ENCODE data around the gene ANP32A.

ANP32A gene

DNA sequence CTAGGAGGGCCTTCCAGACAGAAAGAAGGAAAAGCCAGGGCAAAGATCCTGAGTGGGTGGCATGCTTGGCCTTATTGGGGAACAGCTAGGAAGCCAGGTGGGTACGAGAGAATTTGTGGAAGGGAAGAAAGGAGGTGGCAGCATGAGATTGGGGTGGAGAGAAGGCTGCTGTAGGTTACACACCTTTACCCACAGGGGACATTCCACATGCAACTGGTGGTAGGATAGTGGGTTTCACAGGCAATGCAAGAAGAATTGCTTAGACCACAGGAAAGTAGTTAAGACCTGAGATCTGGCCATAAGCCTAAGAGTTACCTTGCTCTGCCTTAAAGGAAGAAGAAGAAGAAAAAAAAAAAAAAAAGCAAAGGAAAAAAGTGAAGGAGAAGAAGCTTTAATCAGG is 19.8 kb downstream of the ANP32A start:
- in situ Hi-C loops (cut with MboI; ENCODE audit: low sequenced_read_pairs) = no loop called here

DNA sequence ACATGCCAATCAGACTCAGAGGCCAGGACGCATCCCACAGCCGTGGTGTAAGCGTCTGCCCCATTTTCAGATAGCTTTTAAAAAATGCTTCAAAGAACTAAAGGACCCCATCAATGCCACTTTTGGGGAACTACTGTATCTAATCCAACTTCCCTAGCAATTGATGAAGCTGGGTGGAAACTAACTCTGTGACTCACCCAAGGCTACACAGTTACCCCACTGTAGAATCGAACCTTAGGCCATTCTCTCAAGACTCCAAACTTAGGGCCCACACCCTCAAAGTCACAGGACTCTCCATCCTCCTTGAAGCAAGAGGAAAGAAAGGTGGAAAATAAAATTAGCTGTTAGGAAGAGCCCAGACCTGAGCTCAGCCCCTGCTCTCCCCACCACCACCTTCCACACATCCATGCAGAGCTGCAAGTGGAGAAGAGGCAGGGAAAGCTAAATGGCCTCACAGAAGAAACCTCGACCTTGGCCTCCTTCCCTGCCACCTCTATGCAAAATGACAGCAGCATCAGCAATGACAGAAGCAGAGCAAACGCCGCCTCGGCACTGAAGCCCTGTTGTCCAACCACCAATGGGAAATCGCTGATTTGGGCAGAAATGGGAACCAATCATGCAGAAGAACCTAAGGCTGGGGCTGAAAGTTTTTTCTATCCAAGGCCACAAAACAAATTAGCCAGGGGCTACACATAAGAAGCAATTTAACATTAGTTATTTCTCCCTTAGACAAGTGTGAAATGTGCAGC is 22.2 kb downstream of the ANP32A start:
- in situ Hi-C loops (cut with MboI; ENCODE audit: low sequenced_read_pairs) = no loop called here

DNA sequence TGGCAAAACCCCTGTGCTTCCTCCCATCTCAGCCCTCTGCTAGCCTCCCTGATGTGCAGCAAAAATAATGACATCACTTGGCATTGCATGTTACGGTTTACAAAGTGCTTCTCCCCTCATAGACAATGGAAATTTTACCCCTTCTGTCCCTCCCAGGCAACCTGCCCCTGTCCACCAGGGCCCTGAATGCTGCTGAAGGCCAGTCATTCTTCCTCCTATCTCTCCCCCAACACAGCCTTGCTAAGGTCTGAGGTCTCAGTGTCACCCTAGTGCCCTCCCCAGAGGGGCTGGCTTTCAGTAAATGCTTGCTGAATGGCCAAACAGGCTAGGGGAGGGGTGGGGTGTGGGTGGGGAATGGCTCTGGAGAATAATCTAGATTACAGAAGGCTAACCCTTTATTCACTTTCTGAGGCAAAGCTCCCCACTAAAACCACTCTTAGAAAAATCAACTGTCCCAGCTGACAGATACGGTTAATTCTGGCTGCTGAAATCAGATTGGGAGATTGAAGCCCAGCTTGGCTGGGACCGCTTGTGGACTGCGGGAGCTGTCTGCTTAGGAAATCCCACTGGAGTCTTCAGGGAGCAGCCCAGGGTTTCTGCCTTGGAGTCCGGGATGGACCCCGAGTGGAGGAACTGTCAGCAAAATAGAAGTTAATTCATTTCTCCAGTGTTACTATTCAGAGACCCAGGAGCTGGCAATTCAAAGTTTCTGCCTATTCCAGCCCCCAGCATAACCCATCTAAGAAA is 22.9 kb downstream of the ANP32A start:
- in situ Hi-C loops (cut with MboI; ENCODE audit: low sequenced_read_pairs) = no loop called here

DNA sequence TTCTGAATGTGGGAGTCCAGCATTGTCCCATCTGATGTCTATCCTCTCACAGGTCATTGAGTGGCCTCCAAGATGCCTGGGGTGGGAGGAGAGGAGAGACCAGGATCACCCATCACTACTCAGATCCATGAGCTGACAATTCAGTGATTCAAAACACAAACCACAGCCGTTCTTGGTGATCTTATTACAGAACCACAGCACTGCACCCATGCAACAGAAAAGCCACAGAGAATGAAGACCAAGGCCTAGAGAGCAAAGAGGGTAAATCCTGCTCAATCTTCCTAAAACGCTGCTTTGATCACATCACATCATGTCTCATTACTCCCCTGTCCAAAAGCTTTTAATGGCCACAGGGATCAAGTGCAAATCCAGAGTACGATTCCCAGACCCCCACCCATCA is 23.5 kb downstream of the ANP32A start:
- in situ Hi-C loops (cut with MboI; ENCODE audit: low sequenced_read_pairs) = no loop called here

DNA sequence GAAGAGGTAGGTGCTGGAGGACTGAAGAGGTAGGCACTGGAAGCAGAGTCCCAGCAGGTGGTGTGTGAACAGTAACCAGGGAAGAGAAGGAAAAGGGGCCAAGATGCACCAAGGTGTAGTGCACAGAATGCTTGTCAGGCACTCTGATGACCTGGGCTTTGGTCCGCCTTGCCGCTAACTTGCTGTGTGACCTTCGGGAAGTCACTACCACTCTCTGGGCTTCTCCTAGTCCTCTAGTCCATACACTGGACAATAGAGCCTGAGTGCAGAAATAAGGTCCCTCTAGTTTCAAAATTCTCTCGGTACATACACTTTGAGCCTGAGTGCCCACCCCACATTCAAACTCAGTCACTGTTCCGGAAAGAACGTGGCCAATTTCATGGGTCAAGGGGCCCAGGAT is 24.1 kb downstream of the ANP32A start:
- in situ Hi-C loops (cut with MboI; ENCODE audit: low sequenced_read_pairs) = no loop called here

DNA sequence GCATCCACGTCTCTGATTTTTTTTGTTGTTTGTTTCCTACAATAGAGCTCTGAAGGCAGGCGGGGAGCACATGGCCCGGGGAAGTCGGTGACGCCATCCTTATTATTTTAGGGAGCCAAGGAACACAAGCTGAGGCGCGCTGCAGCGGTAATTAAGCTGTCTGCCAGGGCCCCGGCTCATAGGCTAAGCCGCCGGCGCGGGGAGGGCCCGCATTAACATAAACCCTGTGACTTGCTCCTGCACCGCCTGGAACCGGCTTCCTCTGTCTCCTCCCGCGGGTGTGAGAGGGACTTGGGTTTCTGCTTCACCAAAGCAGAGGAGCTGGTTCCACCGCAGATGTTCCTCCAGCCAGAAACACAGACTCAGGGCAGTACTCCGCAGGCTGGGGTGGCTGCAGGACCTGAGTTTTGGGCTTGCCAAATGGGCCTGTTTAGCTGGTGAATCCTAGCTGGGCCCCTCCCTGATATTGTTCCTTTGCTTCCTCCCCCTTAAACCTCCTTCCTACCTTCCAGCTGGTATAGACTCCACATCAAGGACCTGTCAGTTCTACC is 25.3 kb downstream of the ANP32A start:
- in situ Hi-C loops (cut with MboI; ENCODE audit: low sequenced_read_pairs) = no loop called here

DNA sequence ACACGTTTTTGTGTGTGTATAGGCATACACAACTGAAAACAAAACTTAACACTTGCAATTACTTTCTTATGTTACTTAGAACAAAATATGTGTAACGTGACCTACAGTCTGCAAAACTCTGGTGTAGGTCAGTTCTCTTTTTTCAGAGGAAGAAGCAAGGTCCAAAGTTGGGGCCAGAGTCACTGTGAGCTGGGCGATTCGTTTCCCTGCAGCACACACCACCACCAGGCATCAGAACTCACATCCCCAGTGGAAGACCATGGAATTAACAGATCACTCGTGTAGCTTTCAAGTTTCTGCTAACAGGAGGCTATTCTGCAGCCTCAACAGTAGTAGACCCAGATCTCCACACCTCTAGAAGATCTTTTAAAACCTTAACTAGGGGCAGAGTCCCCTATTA is 25.8 kb downstream of the ANP32A start:
- in situ Hi-C loops (cut with MboI; ENCODE audit: low sequenced_read_pairs) = no loop called here

DNA sequence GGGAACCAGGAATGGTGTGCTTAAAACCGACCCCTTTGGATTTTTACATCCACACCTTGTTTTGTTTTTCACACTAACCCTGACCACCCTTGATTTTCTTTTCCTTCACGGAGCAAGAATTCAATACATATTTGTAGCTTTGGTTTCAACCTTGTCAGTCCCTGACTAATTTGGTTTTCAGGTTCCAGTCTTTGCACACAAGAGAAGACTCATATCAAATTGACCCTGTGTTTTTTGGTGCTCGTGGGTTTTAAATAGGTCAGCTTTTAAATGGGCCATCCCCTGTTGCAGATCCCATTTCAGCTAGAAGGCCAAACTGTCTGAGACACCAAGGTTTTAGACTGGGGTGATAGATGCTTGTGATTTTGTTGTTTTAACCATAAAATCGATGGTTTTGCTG is 26.4 kb downstream of the ANP32A start:
- in situ Hi-C loops (cut with MboI; ENCODE audit: low sequenced_read_pairs) = no loop called here

DNA sequence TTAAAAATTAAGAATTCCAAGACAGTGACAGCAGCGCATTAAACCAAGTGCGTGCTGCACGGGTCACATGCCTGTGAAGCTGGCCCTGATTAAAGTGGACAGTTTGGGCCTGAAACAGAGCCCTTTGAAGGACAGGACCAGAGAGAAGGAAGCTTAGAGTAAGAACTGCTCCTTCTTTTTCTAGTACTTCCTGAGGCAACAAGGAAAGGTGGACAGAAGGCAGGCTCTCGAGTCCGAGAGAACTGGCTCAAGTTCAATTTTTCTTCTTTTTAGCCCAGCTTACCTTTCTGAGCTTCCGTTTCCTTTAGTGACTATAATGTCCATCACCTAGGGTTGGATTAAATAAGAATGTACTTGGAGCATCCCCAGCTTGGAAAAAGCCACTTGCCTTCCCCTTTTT is 26.9 kb downstream of the ANP32A start:
- in situ Hi-C loops (cut with MboI; ENCODE audit: low sequenced_read_pairs) = no loop called here

DNA sequence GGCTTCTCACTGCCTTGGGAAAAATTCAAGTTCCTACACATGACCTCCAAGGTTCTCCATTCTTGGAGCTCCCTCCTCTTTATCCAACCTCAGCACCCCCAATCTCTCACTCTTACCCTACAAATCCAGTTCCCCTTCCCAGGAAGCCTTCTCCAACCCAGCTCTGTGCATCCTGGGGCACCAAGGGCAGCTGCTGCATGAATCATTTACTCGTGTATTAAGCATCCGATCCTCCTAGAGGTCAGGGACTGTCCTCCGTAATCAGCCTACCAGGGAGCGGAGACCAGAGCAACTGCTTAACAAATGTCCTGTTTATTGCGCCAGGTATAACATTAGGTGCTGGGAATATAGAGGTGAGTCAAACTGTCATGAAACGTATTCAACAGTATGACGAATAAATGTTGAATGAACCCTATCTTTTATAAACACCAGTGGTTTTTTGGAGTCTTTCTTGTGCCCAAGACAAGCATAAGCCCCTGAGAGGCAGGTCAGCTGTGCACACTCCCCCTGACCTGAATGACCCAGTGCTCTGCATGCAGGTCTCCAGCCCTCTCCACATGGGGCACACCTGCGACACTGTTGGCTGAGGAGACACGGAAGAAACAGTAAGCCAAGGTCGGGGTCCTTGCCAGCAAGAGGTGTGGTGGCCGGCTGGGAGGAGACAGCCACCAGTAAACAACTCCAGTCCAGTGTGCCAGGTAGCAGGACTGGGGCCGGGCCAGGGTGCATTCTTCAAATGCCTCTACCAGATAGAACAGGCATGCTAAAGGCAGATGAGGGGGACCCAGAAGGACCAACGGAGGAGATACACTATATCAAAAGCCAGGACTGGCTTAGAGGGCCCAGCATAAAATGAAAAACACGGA is 27.6 kb downstream of the ANP32A start:
- in situ Hi-C loops (cut with MboI; ENCODE audit: low sequenced_read_pairs) = no loop called here

DNA sequence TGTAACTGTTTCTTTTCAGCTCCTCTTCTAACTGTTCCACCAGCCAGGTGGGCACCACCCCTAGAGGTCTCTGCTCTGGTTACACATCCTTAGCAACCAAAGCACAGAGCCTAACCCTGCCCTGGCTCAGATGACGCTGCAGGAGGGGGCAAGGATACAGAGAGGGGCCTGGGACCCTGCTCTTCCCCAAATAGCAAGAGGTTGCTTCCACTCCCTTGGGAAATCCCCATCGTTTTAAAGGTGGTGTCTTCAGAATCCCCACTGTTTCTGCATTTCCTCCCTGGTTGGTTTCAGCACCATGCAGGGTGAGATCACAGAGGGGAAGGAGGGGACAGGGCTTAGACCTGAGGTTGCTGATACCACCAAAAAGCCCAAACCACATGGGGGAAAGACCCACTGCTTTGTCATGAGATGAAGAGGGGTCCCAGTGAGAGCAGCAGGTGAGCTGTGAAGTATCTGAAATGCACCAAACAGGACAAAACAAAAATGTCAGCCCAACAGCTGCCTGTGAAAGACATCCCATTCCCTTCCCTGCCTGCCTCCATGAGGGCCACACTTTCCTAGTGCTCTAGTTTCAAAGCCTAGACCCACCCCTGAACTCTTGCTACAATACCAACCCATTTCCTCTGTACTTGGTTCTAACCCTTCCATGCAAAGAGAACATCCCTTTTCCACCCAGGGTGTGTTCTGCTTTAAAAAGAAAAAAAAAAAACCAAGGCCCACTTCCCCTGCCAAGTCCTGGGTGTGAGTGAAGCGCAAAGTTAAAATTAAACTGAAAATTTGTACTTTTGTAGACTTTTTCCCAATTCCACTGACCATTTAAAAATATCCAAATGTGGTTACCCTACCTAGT is 29.0 kb downstream of the ANP32A start:
- in situ Hi-C loops (cut with MboI; ENCODE audit: low sequenced_read_pairs) = no loop called here

DNA sequence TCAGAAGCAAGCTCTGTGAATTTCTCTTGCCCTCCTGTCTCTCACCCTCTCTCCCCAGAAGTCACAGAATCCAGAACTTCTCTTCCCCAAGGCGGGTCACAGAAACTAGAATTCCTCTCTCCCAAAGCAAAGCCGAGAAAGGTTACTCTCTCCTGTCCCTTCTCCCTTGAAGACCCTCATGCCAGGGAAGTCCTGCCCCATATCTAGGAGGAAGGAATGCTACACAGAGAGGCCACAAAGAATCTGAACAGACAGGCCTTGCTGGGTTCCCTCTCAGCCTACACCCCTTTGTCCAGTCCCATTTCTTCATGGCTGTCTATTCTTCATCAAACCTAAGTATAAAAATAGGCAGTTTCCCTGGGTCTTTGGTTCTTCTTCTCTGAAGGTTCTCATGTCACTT is 29.8 kb downstream of the ANP32A start:
- in situ Hi-C loops (cut with MboI; ENCODE audit: low sequenced_read_pairs) = no loop called here

DNA sequence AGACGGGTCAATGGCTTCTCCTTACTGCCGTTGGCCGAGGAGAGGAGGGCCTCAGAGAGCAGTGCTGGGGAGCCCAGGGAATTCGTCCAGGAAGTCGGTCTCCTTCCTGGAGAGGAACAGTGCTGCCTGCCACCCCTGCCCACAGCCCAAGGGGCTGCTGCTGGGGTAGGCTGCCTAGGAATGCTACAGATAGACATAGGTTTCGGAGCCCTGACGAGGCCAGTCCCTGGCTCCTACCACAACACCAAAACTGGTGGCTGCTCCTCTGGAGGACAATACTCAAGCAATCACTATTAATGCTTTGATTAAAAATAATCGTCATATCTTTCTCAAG is 30.5 kb downstream of the ANP32A start:
- in situ Hi-C loops (cut with MboI; ENCODE audit: low sequenced_read_pairs) = no loop called here

DNA sequence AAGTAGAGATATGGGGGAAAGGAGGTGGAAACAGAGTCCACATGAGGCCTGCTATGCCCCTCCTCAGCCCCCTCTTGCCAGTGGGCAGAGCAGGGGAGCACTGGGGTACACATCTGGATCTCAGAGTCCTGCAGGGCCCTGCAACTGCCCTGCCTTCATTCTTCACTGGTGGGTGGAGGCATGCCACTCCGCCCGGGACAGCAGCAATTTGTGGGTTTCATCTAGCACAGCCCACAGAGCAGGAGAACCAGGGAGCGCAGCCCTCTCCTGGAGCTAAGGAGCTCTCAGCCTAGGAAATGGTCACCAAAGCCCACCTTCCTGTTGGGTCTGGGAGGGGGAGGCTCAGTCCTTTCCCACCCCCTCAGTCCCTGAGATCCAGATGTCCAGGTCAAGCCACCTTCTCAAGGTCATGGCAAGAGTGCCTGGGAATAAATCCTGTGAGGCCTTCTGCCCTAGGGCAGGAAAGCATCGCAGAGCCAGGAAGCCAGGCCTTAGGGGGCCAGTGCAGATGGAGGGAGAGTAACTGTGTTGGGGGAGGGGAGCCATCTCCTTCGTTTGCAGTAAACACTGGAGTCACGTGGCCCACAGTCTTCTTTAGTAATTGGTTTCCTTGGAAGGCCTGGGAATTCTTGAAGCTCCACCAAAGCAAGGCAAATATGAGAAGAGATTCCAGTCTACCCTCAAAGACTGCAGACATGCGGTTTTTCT is 31.0 kb downstream of the ANP32A start:
- in situ Hi-C loops (cut with MboI; ENCODE audit: low sequenced_read_pairs) = no loop called here

DNA sequence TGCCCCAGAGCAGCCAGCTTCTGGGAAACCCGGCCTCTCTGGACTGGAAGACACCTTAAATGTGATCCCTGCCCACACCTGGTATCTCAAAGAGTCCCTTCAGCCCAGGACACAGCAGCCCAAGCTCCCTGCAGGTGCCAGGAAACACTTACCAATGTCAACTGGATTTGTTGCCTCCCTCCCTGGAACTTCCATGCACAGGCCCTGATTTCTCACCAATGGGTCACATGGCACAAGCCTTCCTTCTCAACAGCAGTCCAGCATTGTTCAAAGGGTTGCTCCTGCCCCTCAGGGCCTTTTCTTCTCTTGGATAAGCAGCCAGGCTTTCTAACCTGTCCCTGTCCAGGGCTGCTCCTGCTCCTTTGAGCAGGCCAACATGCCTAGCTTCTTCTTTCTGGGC is 31.6 kb downstream of the ANP32A start:
- in situ Hi-C loops (cut with MboI; ENCODE audit: low sequenced_read_pairs) = no loop called here

DNA sequence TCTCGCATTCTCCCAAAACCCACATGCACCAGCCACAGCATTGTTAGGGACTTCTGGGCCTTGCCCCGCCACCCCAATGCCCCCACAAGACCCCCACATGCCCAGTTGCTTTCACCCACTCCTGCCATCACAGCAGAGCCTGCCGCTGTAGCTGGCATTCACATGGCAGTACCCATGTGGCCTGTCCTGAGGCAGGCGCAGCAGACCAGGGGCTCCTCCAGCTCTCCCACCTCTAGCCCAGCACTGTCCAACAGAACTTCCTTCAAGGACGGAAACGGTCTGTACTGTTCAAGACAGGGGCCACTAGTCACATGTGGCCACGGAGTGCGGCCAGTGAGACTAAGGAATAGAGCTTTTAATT is 32.5 kb downstream of the ANP32A start:
- in situ Hi-C loops (cut with MboI; ENCODE audit: low sequenced_read_pairs) = no loop called here

DNA sequence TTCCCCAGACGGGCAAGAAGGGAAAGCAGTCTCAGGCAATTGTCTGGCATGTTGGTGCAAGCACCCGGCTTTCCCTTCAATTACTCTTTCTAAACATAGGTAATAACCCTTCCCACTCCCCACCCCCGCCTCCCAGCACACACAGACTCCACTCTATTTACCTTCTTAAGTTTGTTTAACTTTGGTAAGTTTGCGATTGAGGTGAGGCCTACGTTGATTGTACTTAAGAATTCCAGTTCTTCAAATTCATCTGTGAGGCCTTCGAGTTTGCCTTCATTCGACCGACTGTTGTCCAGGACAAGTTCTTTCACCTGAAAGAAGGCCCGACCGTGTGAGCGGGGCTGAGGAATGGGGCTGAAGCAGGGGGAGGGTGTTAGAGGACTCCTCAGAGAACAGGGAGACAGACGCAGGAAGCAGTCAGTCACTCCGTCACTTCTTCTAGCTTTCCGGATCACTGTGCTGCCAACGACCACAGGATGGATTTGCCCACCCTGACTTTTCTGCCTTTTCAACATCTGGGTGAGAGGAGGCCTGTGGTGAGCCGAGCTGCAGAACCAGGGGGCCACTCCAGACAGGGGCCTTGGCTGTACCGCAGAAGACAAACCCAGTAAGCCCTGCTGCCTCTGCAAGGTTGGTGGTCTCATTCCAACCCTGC is 33.0 kb downstream of the ANP32A start:
- in situ Hi-C loops (cut with MboI; ENCODE audit: low sequenced_read_pairs) = no loop called here

DNA sequence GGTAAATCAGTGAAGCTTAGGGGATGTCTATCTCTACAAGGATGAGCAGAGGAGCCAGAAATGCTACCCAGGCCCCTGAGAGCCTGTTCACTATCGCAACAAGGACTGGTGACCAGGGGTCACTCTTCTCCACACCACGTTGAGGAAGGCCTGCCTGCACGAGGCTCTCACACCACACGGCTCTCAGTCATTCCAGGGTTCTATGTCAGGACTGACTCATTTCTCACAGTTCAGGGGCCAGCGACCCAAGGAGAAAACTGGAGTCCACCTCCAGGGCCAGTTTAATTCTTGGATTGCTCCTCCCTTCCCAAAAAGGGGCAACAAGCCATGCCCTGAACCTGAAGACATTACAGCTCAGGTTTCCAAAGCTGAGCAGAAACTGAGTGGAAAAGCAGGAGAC is 33.9 kb downstream of the ANP32A start:
- in situ Hi-C loops (cut with MboI; ENCODE audit: low sequenced_read_pairs) = no loop called here

DNA sequence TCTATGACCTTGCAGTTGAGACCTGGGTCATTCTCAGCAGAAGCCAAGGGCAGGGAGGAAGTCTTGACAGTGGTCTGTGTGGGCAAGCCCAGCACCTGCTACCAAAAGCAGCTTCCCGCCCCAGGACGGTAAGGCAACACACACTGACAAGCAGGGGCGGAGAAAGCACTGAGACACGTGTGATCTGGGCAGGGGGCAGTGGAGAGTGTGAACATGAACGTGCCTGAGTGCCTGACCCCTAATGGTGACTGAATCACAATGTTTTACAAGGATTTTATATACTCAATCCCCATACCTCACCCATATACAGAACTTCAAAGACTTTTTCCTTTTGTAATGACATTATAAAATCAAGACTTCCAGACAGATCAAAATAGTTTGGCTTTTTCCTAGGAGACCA is 35.2 kb downstream of the ANP32A start:
- in situ Hi-C loops (cut with MboI; ENCODE audit: low sequenced_read_pairs) = no loop called here

DNA sequence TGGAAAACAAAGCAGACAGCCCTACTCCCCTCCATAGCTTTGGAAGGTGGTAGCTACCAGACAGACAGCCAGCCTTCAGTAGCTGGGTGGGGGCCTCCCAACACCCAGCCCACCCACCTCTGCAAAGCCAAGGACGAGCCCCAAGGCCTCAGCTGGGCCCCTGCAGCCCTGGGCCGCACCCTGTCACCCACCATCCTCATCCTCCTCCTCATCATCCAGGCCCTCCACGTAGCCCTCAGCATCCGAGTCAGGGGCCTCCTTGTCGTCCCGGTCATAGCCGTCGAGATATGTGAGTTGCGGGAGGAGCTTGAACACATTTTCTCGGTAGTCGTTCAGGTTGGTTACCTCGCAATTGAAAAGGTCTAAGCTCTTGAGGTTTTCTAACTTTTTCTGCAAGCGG is 36.5 kb downstream of the ANP32A start:
- in situ Hi-C loops (cut with MboI; ENCODE audit: low sequenced_read_pairs) = no loop called here
